Kidney (tissue), 14 donors: ENCODE results near the gene SLC29A4. TPM values are rescaled to one million over a fixed set of nuclear protein-coding genes. Genes with fewer than 3 reads are reported as not detected.

Experiments used
- DNase-seq, 5 donors: peaks; one replicate each; pipeline ENCODE4 v3.0.0-alpha.2; 2013 to 2020
- FAIRE-seq: peaks from 2 replicates; lab custom pipeline; 2012; peaks lifted over from hg19 to GRCh38; lab: Jason Lieb, UNC
- H3K27ac ChIP-seq, 2 donors: one replicate each; pipeline ENCODE4 v1.7.0; 2013; ENCODE audit warnings: low read depth in 2 of 2, low read length in 2 of 2, inconsistent platforms in 1 of 2
- H3K27me3 ChIP-seq: one replicate; pipeline ENCODE4 v1.7.1; 2013; ENCODE audit warnings: low read length, inconsistent platforms; ENCODE audit not compliant: control insufficient read depth, insufficient read depth
- H3K36me3 ChIP-seq, 3 donors: one replicate each; pipeline versions ENCODE4 v1.7.0 to v1.7.1; 2013; ENCODE audit warnings: low read length in 3 of 3, control low read depth in 1 of 3, inconsistent platforms in 1 of 3; ENCODE audit not compliant: insufficient read depth in 3 of 3, control insufficient read depth in 2 of 3
- H3K4me1 ChIP-seq, 3 donors: one replicate each; pipeline versions ENCODE4 v1.7.0 to v1.7.1; 2013; ENCODE audit warnings: low read length in 3 of 3, inconsistent platforms in 1 of 3, low read depth in 1 of 3; ENCODE audit not compliant: control insufficient read depth in 2 of 3, insufficient read depth in 2 of 3
- H3K4me3 ChIP-seq, 3 donors: one replicate each; pipeline versions ENCODE4 v1.7.0 to v1.8.1; 2013; ENCODE audit warnings: low read length in 3 of 3, control low read depth in 1 of 3, inconsistent platforms in 1 of 3
- H3K9ac ChIP-seq, 3 donors: one replicate each; pipeline versions ENCODE4 v1.7.0 to v1.7.1; 2013; ENCODE audit warnings: low read length in 3 of 3, control low read depth in 1 of 3, inconsistent platforms in 1 of 3
- H3K9me3 ChIP-seq, 3 donors: one replicate each; pipeline versions ENCODE4 v1.7.0 to v1.7.1; 2013; ENCODE audit warnings: low read length in 3 of 3, control low read depth in 1 of 3, inconsistent platforms in 1 of 3; ENCODE audit not compliant: control insufficient read depth in 2 of 3, insufficient read depth in 1 of 3
- CTCF ChIP-seq: IDR thresholded peaks from 3 replicates; pipeline ENCODE4 v1.5.1; 2012; ENCODE audit warnings: mild to moderate bottlenecking, moderate library complexity, borderline replicate concordance; ENCODE audit not compliant: insufficient read depth; ENCODE audit errors: extremely low read depth
- intact Hi-C: fragments of 100-400 bp; cut with DNase I; formaldehyde crosslinking; loops from one replicate; pipeline ENCODE4 v1.11.1; 2022
- polyA plus RNA-seq: library from polyadenylated mRNA; stranded (reverse); fragments of 350-450 nt; fragmentation: Illumina TruSeq; extraction: RNeasy Lipid Tissue Mini Kit (QIAGEN cat#74804); gene quantifications from one replicate; pipeline ENCODE4 v1.2.3, GENCODE V29; 2014; ENCODE audit warnings: low read depth, low replicate concordance; ENCODE audit not compliant: insufficient read depth
- total RNA-seq: library from RNA; stranded (reverse); fragmentation: NEBNext Ultra II Directional; extraction: Animal tissue kit (Norgen Biotek cat#: 25700); gene quantifications from one replicate; pipeline ENCODE4 v1.2.1, GENCODE V29; 2021
- donor health status: control.
- donor health status: control.
- donor health status: control.
- donor health status: control.
- donor health status: control.
- donor health status: DM: yes; HTN: yes; CAD: no.
- donor health status: Normal renal cell carcinoma (clear cell type).

Gene SLC29A4
- total and polyA plus RNA-seq, 2 donors from 2014 or later: 3.4 to 6.8 TPM

- intact Hi-C loops: no loop called here
- no peaks in the 10 kb centered on the region for H3K9me3 ChIP-seq
- H3K9ac ChIP-seq: no peak overlapping the region
- TF ChIP-seq CTCF: no peak
- H3K27ac ChIP-seq: no peak overlapping the region
- H3K36me3 ChIP-seq: no peaks in the 10 kb centered on the region
- H3K4me1 ChIP-seq: no peaks in the 10 kb centered on the region
- DNase-seq (peak in 4 of 5 donors; percentile 34 to 86 (median 64)), FAIRE-seq (no peak)
- H3K4me3 ChIP-seq: no peak overlapping the region
- no peaks in the 10 kb centered on the region for H3K27me3 ChIP-seq
These were observed 14.0 kb downstream of the SLC29A4 start for GRCh38 chr7:5296611-5297226.

- no peaks in the 10 kb centered on the region for H3K4me1 ChIP-seq
- no peaks in the 10 kb centered on the region for H3K36me3 ChIP-seq
- no peak for FAIRE-seq
- no peaks in the 10 kb centered on the region for H3K27me3 ChIP-seq
- no peak for DNase-seq
- no peak overlapping the region for H3K4me3 ChIP-seq
- no peak overlapping the region for H3K27ac ChIP-seq
- no peak overlapping the region for H3K9ac ChIP-seq
- intact Hi-C loops: no loop called here
- H3K9me3 ChIP-seq: no peaks in the 10 kb centered on the region
- no peak for TF ChIP-seq CTCF
These were observed 17.6 kb downstream of the SLC29A4 start for GRCh38 chr7:5300366-5300765.

- intact Hi-C loops: no loop called here
These were observed 19.8 kb downstream of the SLC29A4 start for GRCh38 chr7:5302577-5302976.

More at GRCh38 chr7:5302577-5302976, 19.8 kb downstream of the SLC29A4 start:
- H3K4me1 ChIP-seq: no peaks in the 10 kb centered on the region
- FAIRE-seq: no peak
- H3K9ac ChIP-seq: no peak overlapping the region
- peak in 1 of 5 donors; percentile 28 for DNase-seq
- H3K36me3 ChIP-seq: no peaks in the 10 kb centered on the region
- TF ChIP-seq CTCF: no peak
- no peak overlapping the region for H3K4me3 ChIP-seq
- H3K27me3 ChIP-seq: no peaks in the 10 kb centered on the region
- H3K27ac ChIP-seq: no peak overlapping the region
- H3K9me3 ChIP-seq: no peaks in the 10 kb centered on the region
